Neural progenitor cell (in vitro differentiated cells): ENCODE data around the gene MDM2.
"Not testable (repeated sequence)": the region's sequence is repeated elsewhere in the genome, so short reads cannot be mapped to it uniquely, and the experiment has no call there.

Experiments
- CTCF ChIP-seq: fragments of 200-600 bp; sonication (generic); IDR thresholded peaks from 2 replicates; pipeline ENCODE4 v1.5.1; 2017; ENCODE audit warnings: antibody characterized with exemption, mild to moderate bottlenecking
- EZH2 ChIP-seq: fragments of 200-600 bp; sonication (generic); IDR thresholded peaks from 2 replicates; pipeline ENCODE4 v1.6.1; 2017; ENCODE audit warnings: antibody characterized with exemption, mild to moderate bottlenecking, moderate library complexity
- EZH2phosphoT487 ChIP-seq: fragments of 200-600 bp; sonication (generic); IDR thresholded peaks from 2 replicates; pipeline ENCODE4 v1.6.1; 2017; ENCODE audit warnings: antibody characterized with exemption

- TF ChIP-seq CTCF, EZH2, EZH2phosphoT487: not testable (repeated sequence)
Observed at GRCh38 chr12:68802372-68802745, 5.6 kb upstream of the MDM2 start.
